Heart left ventricle (tissue), 13 donors: Measurements from ENCODE around the gene MAPK8.

Experiments
- POLR2A ChIP-seq, 2 donors: fragments of 450-650 bp; IDR thresholded peaks; one replicate each; pipeline ENCODE4 v1.6.1; 2017; ENCODE audit warnings: antibody characterized with exemption in 2 of 2, mild to moderate bottlenecking in 2 of 2, moderate library complexity in 2 of 2
- TF ChIP-seq, protein P1 (sequence below), 12 donors: fragments of 200-600 bp; sonication (generic) in 4 of 12; IDR thresholded peaks; one replicate each; pipeline versions ENCODE4 v1.5.0 to v1.8.0; 2018 to 2022; ENCODE audit warnings: antibody characterized with exemption in 12 of 12, mild to moderate bottlenecking in 5 of 12
- donor health status: ischemic (EF 13 %, LVEDD 7.1; RV severe dilation, severe dysfunction).
- donor health status: DM: no; HTN: yes; CAD: no.
- donor health status: DM: no; HTN: no; CAD: no.
- donor health status: ischemic (EF 25% LVEDD 6.9; RV normal size, moderate dysfunction).
- donor health status: ischemic (EF 25% LVEDD 5.7; RV mildly dilated, moderate dysfunction).
- donor health status: ischemic (EF 35%, LVEDD 5.7; RV mildly dilated, moderate dysfunction).
- donor health status: nonischemic (EF 11% LVEDD 7.7; RV severe dilation, severe dysfunction).
- donor health status: DM: yes; HTN: yes; CAD: no.
- donor health status: PGD.
- donor health status: ischemic (EF 29% LVEDD 5.4; RV normal size, mild dysfunction).
- donor health status: nonischemic (EF 23%, LVEDD 6.1; RV moderate dilation, normal function).

DNA sequence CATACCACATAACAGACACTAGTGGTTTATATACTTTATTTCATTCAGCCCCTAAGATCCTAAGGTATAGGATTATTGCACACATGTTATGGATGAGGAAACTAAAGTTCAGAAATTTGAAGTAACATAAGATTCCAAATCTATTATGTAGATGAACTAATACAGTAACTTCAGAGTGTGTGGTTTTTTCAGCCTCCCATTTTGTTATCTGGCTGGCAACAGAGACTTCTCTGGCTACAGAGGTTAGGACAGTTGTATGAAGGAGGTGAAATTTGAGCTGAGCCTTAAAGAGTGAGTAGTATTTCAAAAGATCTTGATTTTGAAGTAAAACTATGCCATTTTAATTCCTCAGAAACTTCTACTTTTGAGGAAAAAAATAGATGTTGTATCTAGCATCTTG lies 125.4 kb downstream of the MAPK8 start:
- TF ChIP-seq, protein P1, sequence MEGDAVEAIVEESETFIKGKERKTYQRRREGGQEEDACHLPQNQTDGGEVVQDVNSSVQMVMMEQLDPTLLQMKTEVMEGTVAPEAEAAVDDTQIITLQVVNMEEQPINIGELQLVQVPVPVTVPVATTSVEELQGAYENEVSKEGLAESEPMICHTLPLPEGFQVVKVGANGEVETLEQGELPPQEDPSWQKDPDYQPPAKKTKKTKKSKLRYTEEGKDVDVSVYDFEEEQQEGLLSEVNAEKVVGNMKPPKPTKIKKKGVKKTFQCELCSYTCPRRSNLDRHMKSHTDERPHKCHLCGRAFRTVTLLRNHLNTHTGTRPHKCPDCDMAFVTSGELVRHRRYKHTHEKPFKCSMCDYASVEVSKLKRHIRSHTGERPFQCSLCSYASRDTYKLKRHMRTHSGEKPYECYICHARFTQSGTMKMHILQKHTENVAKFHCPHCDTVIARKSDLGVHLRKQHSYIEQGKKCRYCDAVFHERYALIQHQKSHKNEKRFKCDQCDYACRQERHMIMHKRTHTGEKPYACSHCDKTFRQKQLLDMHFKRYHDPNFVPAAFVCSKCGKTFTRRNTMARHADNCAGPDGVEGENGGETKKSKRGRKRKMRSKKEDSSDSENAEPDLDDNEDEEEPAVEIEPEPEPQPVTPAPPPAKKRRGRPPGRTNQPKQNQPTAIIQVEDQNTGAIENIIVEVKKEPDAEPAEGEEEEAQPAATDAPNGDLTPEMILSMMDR (IDR thresholded peaks at IDR 0.05) = no peak
- TF ChIP-seq POLR2A (IDR thresholded peaks at IDR 0.05) = no peak
